ENCODE measurements around the gene DTNB.

Gene DTNB

DNA sequence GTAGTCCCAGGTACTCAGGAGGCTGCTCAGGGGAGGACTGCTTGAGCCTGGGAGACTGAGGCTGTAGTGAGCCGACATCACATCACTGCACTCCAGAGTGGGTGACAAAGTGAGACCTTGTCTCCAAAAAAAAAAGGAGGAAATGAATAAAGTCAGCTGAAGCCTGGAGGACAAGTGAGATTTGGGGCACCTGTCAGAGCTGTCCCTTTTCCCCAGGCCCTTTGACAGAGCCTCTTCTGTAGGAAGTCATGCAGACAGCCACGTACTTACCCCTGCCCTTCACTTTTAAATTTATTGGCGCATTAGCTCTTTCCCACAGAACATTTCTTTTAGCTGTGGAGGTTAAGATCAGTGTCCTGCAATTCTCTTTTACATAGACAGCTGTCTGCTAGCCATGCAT lies 180.7 kb downstream of the DTNB start:
- no peak for DNase-seq

DNA sequence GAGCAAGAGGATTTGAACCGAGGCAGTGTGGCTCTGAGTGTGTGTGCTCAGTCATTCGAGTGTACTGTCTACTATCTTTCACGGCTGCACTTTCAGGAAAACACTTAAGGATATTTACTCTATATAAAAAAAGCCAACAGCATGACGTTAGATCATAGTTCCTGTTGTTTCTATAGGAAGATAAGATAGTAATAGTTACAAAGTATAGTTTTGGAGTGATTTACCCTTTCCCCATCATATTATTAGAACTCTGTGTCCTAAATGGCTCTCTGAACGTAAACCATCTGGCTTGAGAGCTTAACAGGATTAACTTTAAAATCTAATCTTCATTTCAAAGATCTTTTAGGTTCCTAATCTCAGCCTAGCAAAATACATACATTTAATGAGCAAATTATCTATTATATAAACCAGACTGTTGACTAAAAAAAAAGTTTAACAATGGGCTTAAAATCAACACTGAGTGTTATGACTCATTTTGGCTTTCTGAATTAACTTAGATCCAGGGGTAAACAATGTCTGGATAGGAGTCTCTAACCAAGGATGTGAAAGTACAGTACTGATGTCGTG lies 181.3 kb downstream of the DTNB start:
- no peak for DNase-seq

DNA sequence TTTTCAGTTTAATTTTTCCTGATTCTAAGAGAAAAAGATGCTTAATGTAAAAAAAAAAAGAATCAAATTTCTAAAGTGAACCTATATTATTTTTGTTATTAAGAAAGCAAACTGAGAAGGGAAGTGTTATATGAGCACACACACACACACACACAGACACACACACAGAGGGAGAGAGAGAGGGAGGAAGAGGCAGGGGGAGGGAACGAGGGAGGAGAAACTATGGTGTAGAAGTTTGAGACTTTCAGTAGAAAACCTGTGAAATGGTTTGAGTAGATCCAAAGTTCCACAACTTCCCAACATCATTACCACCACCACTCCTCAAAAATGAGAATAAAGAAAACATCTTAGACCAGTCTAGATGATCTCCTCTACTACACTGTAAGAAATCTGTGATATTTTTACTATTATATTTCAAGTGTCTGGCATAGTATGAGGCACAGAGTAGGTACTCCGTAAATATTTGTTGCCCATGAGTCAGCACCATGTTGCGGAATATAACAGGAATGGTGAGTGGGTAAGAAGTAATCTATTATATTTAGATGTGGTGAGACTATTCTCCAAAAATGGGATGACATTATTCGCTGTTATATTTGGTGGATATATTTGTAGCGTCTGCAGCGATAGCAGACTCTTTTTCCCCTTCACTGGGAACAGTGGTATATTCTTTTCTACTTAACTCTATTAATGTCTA lies 182.2 kb downstream of the DTNB start:
- DNase-seq = no peak

DNA sequence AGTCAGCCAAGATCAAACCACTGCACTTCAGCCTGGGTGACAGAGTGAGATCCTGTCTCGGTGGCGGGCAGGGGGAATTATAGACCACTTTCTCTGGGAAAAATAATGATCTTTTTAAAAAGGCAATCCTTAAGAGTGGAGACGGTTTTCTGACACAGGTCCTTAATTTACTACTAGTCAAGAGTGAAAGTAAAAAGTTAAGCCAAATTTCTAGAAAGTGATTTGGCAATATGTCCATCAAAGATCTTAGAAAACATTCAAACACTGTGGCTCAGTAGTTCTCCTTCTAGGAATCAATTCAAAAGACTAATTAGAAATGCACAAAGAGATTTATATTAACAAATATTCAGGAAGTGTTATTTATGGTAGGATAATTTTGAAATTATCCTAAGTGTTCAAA lies 183.2 kb downstream of the DTNB start:
- DNase-seq = no peak

DNA sequence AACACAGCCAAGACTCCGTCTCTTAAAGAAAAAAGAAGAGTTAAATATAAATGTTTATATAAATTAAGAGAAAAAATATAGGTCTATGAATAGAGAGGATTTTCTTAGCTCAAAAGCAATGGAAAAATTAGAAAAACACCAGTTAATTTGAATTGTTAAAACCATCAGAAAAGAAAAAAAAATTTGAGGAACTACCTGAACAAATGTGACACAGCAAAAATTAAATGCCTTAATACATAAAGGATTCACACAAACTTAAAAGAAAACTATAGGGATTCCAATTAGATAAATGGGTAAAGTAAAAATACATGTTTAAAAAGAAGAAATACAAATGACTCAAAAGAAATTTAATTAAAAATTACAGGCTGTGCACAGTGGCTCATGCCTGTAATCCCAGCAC lies 183.7 kb downstream of the DTNB start:
- DNase-seq = no peak

DNA sequence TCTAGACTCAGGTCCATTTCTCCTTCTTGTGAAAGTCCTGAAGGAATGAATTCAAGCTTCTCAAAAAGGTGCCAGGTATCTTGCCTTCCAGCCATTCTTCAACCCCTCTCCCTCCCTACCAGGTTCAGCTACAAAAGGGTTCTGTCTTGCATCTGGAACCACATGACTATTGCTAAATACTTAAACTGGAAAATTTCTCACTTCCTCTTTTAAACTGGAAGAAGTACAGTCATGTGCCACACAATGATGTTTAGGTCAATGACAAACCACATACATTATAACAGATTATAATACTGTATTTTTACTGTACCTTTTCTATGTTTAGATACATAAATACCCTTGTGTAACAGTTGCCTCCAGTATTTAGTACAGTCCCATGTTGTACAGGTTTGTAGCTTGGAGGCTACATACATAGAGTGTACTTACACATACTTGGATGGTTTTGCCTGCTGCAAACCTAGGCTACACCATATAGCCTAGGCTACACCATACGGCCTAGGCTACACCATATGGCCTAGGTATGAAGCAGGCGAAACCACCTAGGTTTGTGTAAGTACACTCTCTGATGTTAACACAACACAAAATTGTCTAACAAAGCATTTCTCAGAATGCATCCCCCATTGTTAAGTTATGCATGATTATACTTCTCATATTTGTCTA lies 189.6 kb downstream of the DTNB start:
- no peak for DNase-seq

DNA sequence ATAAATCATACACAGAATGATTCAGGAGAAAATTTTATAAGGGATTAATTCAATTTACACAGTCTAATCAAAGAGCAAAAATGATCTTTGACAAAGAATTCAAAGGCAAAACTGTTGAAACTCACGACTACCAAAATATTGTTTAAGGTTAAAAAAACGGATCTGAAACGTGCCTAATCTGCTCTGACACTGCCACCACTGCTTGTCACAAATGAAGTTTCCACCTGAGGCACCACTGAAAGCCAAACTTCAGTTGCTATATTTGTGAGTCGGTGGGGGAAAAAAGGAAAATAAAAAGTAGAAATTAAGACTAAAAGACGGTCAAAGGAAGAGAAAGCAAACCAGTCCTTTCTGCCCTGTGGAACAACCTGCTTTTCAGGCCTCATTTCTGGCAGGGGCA lies 191.0 kb downstream of the DTNB start:
- no peak for DNase-seq

DNA sequence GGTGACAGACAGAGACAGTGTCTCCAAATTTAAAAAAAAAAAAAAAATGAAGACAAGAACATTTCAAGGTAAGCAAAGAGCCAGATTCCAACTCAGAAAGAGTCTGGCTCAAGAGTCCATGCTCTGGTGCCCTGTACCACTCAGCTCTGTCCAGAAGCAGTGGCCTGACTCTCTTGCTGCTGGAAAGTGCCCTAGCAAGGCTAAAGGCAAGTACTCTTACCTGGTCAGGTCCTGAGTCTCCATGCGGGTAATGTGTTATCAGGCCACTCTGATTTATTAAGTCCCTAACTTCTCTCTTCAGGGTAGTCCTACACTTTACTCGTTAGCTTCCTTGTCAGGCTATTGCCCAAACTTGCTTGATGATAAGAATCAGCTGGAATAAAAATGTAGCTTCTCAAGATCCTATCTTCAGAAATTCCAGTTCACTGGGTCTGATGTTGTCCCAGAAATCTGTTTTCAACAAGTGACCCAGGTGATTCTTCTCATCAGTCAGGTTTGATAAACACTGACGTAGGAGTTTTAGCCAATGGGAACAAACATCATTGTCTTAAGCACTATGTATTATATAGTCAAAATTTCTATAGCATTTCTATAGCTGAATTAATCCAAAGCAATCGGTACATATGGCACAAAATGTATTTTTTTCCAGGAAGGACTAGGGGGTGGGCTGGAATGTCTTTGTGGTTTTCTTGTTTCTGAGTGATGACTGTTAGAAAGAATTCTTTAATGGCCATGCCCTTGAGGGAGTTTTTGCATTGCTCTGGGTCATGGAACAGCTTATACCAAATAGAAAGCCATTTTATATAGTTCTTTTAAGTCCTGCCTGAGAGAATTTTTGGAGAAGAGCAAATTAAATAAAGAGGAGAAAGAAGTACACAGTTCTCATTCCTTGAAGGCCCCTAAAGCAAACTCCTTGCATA lies 191.7 kb downstream of the DTNB start:
- no peak for DNase-seq

DNA sequence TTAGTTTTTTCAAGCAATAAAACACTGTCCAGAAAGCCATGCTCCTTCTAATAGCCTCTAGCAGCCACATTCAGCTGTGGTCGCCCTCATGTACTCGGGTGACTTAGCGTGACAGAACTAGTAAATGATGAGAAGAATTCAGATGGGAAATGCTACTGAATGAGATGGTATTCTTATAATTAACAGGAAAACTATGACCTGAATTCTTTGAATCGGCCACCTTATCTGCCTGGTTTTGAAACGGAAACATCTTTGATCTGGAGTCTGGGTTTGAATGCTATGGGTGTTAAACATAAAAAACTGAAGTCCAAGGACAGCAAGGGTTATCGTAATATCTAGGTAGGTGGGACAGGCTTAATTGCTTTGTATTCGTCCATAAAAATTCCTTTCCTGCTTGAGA lies 192.8 kb downstream of the DTNB start:
- no peak for DNase-seq

DNA sequence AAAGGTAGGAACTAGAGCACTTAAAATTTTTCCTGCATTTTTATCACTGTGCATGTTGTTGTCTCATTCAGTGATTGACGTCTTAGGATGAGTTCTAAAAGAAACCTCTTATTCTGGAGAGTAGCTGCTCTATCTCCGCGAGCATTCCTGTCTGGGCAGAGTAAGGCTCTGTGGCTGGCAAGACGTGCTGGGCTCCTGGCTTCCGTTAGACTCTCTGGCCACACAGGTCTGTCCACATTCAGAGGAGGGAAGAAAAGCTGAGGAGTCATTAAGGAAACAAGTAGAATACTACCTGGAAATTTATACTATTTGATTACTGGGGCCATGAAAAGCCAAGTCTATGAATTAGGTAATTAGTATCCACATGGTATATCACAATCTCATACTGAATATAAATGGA lies 193.6 kb downstream of the DTNB start:
- no peak for DNase-seq

DNA sequence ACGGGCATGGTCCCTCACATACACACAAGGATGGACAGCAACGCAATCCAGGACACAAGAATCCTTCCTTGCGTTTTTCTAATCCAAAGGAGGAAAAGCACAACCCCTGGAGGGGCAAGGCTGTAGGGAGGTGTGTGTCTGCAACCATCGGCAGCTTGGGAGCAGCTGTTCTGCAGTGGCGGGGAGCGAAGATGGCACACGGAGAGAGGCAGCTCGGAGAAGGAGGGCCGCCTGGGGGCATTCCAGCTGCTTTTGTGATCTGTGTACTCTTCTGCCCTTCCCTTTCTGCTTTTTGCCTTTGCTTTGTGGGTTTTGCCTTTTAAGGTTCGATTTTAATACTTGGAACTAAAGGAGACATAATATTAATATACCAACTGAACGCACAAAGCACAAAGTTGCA lies 194.6 kb downstream of the DTNB start:
- no peak for DNase-seq

DNA sequence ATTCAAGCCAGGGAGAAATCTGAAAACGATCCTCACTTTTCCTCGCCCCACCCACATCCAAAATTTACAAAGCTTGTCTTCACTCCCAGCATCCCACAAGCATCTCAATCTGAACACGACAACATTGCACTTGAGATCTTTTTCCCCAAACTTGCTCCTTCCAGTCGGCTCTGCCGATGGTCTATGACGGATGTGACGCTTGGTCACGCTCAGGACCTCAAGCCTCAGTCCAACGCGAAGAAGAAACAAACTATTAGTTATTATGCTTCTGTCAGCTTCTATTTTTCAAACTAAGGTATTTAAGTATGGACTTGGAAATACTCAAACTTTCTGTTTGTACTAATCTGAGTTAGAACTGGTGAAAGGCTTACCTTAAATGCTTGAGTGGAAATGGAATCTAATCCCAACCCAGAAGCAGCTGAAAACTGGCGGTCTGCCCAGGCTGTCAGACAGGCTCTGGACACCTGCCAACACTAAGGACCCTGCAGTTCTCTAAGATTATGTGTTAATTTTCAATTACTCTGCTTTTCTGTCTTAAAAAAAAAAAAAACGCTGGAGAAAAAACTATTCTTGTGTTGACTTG lies 199.5 kb downstream of the DTNB start:
- no peak for DNase-seq

DNA sequence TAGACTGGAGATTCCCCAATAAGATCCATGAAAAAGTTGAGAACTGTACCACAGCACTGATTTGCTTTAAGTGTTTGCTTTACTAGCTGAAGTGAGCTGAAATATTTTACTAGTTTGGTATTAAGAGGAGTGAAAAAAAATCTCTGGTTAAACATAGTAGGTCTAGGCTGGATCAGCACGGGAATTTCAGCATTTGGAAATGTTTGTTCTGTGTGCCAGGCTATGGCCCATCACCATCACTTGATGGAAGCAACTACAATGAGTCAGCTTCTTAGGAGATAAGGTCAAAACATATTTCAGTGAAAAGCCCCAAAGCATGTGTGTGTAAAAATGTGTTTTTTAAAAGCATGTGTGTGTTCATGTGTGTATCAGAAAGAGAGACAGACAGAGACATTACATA lies 200.2 kb downstream of the DTNB start:
- DNase-seq = no peak

DNA sequence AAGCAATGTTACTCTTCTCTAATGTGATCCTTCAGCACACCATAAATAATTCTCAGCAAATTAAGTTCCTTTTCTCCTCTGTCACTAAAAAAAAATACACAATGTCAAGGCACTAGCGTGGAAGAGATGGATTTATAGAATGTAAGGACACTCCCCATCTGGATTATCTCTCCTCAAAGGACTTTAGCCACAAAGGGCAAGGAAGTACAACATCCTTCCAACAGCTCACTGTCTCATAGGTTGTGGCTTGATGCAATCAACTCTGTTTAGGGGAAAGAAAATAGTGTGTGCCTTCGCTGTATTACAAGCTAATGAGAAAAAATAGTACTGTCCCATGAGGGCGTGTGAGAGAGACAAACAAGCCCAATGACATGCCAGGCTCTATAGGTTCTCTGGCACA lies 202.6 kb downstream of the DTNB start:
- no peak for DNase-seq

DNA sequence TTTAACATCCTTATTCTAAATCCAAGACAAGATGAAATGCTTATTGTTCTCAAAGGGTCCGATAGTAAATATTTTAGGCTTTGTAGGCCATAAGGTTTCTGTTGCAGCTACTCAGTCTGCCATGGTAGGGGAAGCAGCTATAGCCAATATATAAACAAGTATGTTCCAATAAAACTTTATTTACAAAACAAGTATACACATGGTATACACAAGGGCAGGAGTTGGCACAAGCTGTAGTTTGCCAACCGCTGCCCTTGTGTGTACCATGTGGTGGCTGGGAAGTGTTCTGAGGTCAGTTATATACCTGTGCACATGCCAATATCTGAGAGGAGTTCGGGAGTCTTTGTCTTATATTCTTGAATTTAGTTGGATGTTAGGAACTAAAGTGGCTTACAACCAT lies 205.6 kb downstream of the DTNB start:
- no peak for DNase-seq

DNA sequence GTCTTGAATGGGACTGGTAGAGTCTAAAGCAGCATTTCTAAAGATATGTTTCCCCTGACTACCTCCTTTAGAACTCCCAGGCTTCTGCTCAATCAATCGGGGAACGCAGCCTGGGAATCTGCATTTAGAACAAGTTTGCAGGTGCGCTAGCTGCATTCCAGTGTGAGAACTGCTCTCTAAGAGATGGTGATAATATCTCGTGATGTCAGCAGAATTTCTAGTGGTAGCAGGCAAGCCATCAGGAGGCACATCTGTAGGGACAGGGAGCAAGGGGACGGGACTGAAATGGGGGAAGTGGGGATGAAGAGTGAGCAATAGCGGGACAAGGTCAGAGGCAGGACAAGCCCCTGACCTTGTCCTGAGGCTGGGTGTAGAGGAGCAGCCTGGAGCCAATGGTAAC lies 211.4 kb downstream of the DTNB start:
- no peak for DNase-seq

DNA sequence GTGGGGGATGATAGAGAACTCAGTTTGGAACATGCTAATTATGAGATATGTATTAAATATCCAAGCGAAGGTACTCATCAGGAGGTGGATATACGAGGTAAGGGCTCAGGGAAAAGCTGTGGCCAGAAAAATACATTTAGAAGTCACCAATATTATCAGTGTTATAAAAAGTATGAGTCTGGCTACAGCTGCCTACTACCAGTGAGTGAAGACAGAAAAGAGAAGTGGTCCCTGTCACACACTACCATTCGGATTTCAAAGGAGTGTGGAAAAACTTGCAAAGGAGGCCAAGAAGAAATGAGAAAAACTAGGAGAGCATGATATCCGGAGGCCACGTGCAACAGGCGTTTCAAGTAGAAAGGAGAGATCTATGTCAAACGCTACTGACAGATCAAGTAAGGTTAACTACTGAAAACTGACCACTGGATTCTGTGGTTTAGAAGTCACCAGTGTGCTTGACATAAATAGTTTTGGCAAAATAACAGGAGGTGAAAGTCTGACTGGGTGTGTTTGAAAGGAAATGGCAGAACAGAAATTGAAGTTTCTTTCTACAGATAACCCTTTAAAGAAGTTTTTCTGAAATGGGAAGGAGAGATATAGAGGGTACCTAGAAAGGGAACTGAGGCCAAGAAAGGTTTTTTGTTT lies 213.0 kb downstream of the DTNB start:
- no peak for DNase-seq

DNA sequence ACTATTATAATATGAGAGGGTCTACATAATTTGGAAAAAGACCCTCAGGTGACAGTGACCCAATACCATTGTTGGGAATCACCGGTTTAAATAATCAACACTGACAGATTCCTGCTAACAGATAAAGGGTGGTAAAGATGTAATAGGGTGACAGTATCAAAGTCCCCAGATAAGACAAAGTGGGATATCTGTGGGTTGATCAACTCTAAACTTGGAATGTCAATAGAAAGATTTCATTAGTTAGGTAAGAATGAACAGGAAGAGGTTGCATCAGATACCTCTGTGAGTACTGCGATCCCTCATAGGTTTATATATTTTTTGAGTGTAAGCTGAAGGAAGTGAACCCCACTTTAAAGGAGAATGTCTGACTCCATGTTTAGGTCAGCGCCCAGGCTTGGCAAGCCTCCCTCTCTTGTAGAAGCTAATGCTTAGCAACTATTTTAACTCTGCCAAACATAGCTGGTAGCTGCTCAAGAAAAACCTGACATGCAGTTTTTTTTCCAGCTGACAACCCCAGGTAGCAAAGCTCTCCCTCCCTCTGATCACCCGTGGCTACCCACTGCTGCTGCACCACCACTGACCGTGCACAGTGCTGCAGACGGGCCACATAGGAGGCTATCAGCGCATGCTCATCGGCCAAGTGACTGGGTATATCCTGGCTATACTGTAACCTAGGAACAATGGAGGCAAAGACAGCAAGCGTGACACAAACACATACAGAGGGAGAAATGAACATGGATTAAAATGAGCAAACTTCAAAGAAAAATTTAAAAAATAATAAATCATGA lies 218.4 kb downstream of the DTNB start:
- no peak for DNase-seq

DNA sequence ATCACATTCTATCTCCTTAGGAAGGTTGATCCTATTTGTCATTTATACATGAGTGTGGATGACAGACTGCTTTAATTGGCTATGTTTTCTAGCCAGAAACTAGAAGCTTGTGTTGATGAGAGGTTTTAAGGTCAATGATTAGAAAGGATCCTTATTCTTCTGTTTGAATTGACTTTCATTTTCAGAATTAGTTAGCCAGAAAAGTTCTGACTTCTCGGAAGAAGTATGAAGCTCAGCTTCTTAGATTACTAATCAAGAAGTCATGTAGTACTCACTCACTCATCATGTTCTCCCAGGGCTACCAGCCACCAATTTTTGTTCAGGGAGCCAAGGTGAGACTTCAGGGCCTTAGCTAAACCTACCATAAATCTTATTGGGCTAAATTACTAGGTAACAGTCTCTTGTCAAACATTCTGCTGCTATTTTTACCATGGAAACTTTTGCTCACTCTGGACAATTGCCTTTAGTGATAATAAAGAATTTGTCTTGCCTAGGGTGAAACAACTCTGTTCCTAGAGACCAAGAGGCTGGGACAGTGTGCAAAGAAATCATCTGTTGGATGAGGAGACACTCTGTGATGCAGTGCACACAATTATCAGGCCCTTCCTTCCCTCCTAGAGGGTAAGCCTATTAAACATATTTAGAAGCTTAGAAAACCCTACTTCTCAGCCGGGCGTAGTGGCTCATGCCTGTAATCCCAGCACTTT lies 220.0 kb downstream of the DTNB start:
- peak in 1 of 4 experiments; percentile 20 for DNase-seq

DNA sequence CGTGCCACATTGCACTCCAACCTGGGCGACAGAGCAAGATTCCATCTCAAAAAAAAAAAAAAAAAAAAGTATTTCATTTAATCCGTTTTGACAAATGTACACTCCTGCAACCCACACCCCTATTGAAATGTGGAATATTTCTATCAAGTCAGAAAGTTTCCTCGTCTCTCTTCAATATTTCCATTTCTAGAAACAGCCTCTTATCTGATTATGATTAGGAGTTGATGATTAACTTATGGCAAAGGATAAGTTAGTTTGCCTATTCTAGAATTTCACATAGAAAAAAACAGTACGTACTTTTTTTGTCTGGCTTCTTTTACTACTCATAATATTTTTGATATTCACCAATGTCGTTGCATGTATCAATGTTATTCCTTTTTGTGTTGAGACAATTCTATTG lies 224.6 kb downstream of the DTNB start:
- DNase-seq = no peak

DNA sequence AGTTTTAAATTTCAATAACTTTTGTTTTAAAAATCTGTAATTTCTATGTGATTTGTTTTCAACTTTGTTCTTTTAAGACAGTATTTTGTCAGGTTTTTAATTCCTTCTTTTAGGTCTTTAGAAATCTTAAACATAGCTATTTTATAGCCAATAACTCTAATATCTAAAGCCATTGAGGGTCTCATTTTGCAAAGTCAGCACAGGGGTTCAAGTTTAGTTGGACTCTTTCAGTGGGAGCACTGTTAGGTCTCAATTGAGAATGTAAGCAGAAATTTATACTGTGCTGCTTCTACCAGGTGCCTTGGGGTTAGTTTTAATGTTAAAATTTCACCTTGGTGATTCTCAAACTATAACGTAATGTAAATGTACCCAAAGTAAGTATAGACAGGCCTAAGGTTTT lies 226.4 kb downstream of the DTNB start:
- DNase-seq = no peak
